Mucosa of descending colon (tissue), 3 donors: ENCODE data around the gene CYB561A3. TPM values are rescaled to one million over a fixed set of nuclear protein-coding genes. Genes with fewer than 3 reads are reported as not detected.

Experiments used
- ATAC-seq: fragments of 200-7000 bp; cut with Tn5 transposase; one replicate; pipeline ENCODE4 v1.9.1; 2020; ENCODE audit warnings: mild to moderate bottlenecking, moderate library complexity
- DNase-seq, 3 donors: peaks; one replicate each; pipeline ENCODE4 v3.0.0-alpha.2; 2020
- H3K36me3 ChIP-seq: fragments of 200-600 bp; one replicate; pipeline ENCODE4 v1.8.0; 2021; ENCODE audit warnings: low read depth, mild to moderate bottlenecking
- H3K4me1 ChIP-seq: fragments of 200-600 bp; one replicate; pipeline ENCODE4 v1.8.0; 2021; ENCODE audit warnings: low read depth, mild to moderate bottlenecking
- H3K4me3 ChIP-seq: fragments of 200-600 bp; one replicate; pipeline ENCODE4 v1.8.0; 2021; ENCODE audit warnings: mild to moderate bottlenecking
- H3K9me3 ChIP-seq: fragments of 200-600 bp; one replicate; pipeline ENCODE4 v1.8.0; 2021; ENCODE audit warnings: mild to moderate bottlenecking
- CTCF ChIP-seq: fragments of 200-600 bp; IDR thresholded peaks from one replicate; pipeline ENCODE4 v1.8.0; 2022; ENCODE audit warnings: antibody characterized with exemption, mild to moderate bottlenecking
- intact Hi-C, 2 donors: fragments of 100-400 bp; cut with DNase I in 1 of 2; cut with micrococcal nuclease in 1 of 2; formaldehyde crosslinking; loops; one replicate each; pipeline versions ENCODE4 v1.11.0 to v1.11.1; 2022; cut with DNase I, micrococcal nuclease
- total RNA-seq, 3 donors: library from RNA; stranded (reverse); fragmentation: NEBNext Ultra II Directional in 2 of 3; extraction: Animal tissue kit (Norgen Biotek cat#: 25700) in 2 of 3; gene quantifications; one replicate each; pipeline versions ENCODE4 v1.2.1 to v1.2.4, GENCODE V29; 2021 to 2023
- donor health status: DM: no; HTN: no; CAD: no; lungs with moderate emphysema.
- donor health status: DM: no; HTN: no; CAD: no.
- donor health status: DM: no; HTN: yes; CAD: no.

The CYB561A3 gene
- total RNA-seq, 3 donors from 2014 or later, result 65.0 to 91.0 (median 66.6) TPM

GRCh38 chr11:61375761-61376108 is 14.1 kb upstream of the CYB561A3 start:
- no peak for TF ChIP-seq CTCF
- ATAC-seq, result peak; percentile 36
- H3K4me3 ChIP-seq, result no peak overlapping the region
- no peaks in the 10 kb centered on the region for H3K9me3 ChIP-seq
- no peak for DNase-seq
- intact Hi-C loops, result no loop called here
- no peaks in the 10 kb centered on the region for H3K36me3 ChIP-seq
- peaks cover 2% of the 10 kb centered on the region for H3K4me1 ChIP-seq

GRCh38 chr11:61372659-61373420 is 11.2 kb upstream of the CYB561A3 start:
- intact Hi-C loops, result no loop called here
- H3K9me3 ChIP-seq, result no peaks in the 10 kb centered on the region
- TF ChIP-seq CTCF, result no peak
- H3K36me3 ChIP-seq, result no peaks in the 10 kb centered on the region
- H3K4me3 ChIP-seq, result no peak overlapping the region
- ATAC-seq (no peak), DNase-seq (no peak)
- no peaks in the 10 kb centered on the region for H3K4me1 ChIP-seq

DNA sequence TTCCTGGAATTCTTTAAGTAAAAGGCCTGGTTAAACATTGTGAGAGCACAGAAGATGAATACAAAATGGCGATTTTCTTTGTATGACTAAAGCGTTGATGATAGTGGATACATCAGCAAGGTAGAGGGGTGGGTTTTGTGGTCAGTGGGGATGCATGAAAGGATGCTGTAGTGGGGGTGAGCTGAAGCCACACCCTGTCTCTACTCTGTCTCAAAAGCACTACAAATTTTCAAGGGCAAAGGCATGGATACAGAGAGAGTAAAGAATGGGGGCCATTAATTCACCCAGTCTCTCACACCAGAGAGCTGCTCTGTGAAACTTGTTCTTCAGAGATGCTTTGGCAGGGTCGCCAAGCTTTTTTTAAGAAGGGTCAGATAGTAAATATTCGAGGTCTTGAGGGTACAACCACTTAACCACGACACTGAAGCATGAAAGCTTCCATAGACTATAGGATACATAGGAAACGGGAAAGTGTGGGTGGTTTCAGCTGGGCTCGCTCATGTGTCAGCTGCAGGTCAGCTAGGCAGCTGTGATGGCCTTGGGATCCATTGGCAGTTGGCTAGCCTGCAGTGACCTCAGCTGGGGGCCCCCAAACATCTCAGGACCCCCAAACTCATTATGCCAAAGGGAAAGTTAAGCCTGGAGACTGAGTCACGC is 8.8 kb upstream of the CYB561A3 start:
- no peaks in the 10 kb centered on the region for H3K9me3 ChIP-seq
- intact Hi-C loops, result no loop called here
- ATAC-seq, result no peak
- H3K4me1 ChIP-seq, result no peaks in the 10 kb centered on the region
- no peak overlapping the region for H3K4me3 ChIP-seq
- peaks cover 14% of the 10 kb centered on the region for H3K36me3 ChIP-seq
- no peak for TF ChIP-seq CTCF
- DNase-seq, result no peak

DNA sequence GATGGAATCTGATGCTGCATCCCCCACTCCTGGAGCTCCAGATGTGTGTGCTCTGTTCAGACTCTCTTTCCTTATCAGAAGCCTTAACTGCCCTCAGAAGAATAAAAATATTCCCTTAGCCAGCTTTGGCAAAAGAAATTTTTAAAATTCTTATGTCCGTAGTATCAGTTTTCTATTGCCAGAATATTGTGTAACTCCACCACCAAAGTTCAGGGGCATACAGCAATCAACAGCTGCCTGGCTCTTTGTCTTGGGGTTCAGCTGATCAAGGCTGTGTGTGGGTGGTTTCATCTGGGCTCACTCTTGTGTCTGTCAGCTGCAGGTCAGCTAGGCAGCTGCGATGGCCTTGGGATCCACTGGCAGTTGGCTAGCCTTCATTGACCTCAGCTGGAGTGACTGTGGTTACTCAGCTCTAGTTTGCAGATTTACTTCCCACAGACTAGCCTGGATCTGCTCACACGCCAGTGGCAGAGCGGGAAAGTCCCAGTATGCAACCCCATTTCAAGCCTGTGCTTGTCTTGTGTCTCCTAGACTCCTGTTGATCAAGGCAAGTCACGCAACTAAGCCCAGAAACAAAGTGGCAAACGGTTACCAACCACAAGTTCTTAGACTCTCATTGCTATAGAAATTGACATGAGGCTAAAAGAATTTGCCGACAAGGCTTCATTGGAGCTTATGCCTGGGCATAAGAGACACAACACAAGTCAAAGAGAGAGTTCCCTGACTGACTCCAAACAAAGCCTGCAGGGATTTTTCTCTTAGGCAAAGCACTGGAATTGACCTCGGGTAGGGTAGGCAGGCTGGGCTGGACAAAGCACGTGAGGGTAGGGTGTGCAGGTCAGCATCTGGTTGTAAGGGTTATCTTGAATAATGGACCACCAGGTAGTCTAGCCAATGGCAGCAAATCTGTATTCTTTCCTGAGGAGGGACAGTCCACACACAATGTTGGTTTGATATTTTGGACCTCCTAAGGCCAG is 8.0 kb upstream of the CYB561A3 start:
- DNase-seq (peak in 1 of 3 donors; percentile 60), ATAC-seq (peak; percentile 71)
- no peak for TF ChIP-seq CTCF
- no peaks in the 10 kb centered on the region for H3K9me3 ChIP-seq
- H3K36me3 ChIP-seq, result peaks cover 14% of the 10 kb centered on the region
- H3K4me3 ChIP-seq, result no peak overlapping the region
- no peaks in the 10 kb centered on the region for H3K4me1 ChIP-seq
- intact Hi-C loops, result no loop called here

DNA sequence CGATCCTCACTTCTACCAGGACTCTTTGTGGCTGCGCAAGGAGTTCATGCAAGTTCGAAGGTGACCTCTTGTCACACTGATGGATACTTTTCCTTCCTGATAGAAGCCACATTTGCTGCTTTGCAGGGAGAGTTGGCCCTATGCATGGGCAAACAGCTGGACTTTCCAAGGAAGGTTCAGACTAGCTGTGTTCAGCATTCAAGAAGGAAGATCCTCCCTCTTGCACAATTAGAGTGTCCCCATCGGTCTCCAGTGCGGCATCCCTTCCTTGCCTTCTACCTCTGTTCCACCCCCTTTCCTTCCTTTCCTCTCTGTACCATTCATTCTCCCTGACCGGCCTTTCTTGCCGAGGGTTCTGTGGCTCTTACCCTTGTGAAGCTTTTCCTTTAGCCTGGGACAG is 7.0 kb upstream of the CYB561A3 start:
- no peak for TF ChIP-seq CTCF
- H3K36me3 ChIP-seq, result peaks cover 14% of the 10 kb centered on the region

More for the DNA sequence above, 7.0 kb upstream of the CYB561A3 start:
- DNase-seq (no peak), ATAC-seq (no peak)
- H3K4me1 ChIP-seq, result no peaks in the 10 kb centered on the region
- no peaks in the 10 kb centered on the region for H3K9me3 ChIP-seq
- intact Hi-C loops, result no loop called here
- no peak overlapping the region for H3K4me3 ChIP-seq
